HG03159 (cell line): ENCODE results near the gene GRIK1.

ENCODE experiments used
- ATAC-seq: cut with Tn5 transposase; IDR thresholded peaks from one replicate; pipeline ENCODE4 v1.9.1; 2021; ENCODE audit warnings: mild to moderate bottlenecking, moderate library complexity; ENCODE audit not compliant: unreplicated experiment

Gene GRIK1

DNA sequence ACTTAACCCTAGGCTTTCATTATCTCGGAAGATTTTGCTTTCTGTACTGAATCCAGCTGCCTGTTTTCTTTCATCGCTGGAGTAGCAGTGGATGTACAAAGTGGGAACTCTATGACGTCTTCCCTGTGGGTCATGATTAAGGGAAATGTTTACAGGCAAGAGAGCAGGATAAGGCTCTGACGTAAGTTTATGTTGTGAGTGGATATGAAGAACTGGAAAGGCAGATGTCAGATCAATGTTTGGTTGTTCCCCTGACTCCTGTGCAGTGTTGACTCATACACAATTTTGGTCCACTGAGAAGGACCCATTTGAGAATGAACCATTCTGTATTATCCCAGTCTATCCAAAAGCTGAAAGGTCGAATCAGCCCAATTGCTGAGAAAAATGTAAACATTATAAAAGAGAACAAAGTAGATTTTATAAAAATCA is 292.4 kb downstream of the GRIK1 start:
- ATAC-seq = no peak

- no peak for ATAC-seq
Observed at GRCh38 chr21:29645666-29646553, 293.9 kb downstream of the GRIK1 start.

GRCh38 chr21:29643289-29643688 is 296.5 kb downstream of the GRIK1 start:
- ATAC-seq = no peak

DNA sequence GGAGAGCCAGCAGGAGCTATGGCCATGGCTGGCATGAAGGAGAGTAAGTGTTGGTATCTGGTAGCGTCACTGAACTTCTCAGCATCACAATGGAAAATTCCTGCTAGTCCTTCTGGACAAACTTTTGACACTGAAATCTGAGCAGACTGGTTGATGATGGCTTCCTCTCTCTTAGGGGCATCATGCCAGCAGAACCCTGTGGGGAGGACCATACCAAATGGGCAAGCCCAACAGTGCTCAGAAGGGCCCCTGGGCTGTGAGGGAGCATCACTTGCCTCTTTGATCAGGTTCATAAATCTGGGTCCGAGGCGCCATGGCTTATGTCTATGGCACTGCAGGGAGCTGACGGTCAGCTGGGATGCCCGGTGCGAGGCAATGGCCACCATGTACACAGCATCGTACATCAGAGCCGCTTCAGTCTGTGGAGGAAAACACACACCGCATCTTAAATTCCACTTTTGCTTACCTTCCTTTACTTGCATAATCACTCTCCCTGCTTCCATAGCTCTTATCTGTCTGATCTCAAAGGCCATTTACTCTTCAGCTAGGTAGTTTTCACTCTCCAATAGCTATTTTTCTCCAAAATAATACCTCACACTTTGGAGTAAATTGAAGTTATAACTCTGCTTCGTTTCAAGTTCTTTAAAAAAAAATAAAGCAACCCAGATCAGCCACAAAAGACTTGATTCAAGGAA is 297.1 kb downstream of the GRIK1 start:
- ATAC-seq = no peak

DNA sequence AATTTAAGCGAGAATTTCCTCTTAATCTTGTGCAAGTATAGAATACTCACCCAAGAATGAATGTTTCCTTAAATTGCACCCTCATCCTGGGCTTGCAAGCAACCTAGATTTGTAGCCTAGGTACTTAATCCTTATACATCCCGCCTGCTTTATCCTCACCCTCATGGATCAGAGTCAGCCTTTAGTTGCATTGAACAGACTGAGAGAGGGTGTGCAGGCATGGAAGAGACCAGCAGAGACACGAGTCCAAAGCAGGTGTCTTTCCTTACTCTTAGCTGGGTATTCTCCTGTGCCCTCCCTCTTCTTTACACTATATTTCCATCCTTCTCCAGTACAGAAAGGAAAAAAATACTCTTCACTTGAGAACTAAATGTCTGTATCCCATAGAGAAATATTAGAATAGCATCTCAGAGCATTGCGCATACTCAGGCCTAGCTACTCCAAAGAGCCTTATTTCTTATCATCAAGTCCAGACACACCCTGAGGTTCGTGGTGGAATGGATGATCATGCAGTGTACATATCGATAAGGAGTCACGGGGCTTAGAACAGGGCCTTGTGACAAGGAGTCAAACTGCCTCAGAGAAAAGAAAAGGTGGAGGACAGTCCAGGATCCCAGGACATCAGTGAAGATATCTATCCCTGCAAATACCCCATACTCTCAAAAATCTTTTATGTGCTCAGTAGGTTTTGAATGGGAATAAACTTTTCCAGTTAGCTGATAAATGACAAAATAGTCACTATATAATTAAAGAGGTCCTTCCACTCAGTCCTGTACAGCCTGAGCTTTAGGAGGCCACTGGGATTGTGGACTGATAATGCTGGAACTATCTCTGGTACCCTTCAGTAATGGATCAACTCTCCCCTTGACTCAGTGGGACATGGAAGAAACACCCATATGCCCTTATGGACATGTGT is 297.9 kb downstream of the GRIK1 start:
- no peak for ATAC-seq

- ATAC-seq = no peak
Observed at GRCh38 chr21:29641001-29641634, 298.7 kb downstream of the GRIK1 start.

GRCh38 chr21:29640080-29640508 is 299.7 kb downstream of the GRIK1 start:
- peak; percentile 52 for ATAC-seq

DNA sequence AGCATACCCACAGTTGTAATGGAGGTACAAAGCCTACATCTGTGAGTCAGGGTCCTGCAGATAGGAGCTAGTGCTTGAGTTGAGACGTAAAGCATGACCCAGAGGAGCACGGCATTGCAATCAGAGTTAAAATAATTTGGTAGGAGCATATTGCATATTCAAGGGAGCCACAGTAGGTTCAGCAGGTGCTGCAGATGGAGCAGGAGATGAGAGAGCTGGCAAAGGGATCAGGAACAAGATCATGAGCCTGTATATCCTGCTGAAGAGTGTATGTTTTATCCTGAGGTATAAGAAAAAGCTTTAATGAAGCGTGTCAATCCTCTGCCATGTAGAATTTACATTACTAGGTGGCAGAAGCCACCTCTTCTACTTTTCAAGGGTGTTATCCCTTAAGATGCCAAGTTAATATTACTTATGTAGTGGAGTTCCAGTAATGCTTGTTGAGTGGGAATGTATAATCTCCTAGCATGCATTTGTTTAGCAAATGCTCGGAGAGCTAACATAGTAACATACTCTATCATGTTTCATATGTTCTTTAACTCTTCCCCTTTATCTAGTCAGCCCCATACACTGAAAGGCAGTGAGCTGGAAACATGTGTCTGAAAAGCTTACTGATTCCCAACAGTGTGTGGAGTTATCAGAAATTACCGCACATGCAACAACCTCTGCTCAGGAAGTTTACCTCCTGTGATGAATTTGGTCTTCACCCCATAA is 300.3 kb downstream of the GRIK1 start:
- peak; percentile 29 for ATAC-seq

DNA sequence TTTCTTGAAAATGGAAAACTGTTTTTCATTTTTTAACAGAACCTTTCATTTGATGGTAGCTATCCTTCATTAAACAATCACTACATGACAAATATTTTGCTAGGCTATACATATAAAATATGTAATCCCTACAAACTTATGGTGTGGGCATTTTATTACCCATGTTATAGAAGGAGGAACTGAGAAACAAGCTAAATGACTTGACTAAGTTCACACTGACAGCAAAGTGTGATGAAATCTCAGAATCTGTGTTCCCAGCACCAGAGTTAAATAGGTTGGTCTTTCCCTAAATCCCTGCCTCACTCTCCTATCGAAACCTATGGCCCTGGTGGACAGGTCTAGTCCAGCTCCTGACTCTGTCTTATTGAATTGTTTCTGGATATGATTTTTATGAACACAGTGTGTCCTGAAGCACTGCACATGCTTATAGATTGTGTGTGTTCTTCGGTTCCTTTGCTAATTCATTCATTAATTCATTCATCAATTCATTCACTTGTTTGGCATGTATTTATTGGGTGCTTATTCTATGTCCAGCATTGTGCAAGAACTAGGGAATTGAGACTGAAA is 301.0 kb downstream of the GRIK1 start:
- peak; percentile 46 for ATAC-seq

GRCh38 chr21:29638138-29638537 is 301.7 kb downstream of the GRIK1 start:
- no peak for ATAC-seq

- ATAC-seq = no peak
Observed at GRCh38 chr21:29637553-29637952, 302.2 kb downstream of the GRIK1 start.

DNA sequence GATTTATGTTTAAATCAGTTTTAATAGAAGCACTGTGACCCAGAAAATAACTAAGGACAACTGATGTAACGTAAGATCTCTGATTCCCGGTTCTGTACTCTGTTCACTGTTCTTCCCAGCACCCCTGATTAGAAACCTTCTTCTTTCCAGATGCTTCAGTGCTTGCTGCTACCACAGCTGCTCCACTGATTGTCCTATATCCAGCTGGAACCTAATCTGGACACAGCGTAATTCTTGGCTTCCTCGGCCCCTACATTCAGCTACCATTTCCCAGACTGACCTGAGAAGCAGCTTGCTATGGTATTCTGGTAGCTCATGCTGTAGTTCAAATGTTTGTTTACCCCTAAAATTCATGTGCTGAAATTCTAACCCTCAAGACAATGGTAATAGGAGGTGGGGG is 302.7 kb downstream of the GRIK1 start:
- no peak for ATAC-seq

DNA sequence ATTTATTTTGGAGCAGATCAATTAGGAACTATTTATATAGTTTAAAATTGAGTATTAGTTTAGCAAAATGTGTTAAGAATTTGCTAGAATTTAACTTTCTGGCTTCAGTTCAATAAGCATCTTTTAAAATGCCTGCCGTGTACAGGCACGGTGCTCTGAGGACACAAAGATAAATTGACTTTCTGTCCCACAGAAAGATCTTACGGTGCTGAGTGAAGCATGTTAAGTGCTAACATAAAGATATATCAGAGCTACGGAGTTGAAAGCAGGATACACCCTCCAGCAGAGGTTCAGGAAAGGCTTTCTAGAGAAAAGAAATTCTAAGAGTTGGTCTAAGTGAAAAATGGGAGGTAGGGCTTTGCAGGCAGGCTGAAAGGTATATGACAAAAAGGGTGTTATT is 305.4 kb downstream of the GRIK1 start:
- no peak for ATAC-seq

DNA sequence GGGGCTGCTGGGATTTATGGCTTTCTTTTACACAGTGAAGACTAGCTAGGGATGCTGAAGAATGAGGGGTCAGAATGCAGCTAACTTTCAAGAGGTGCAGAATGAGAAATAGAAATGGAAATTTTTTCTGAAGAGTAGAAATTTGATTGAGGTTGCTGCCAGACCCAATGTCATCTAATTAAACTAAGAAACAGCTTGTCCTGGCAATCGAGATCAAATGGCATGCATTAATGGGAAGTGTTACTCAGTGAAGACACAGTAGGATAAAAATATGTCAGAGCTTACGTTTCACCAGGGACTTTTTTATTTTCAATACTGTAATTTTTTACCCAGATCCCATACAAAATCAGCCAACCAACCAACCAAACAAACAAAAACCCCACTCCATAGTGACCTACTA is 306.0 kb downstream of the GRIK1 start:
- no peak for ATAC-seq

- ATAC-seq = no peak
Observed at GRCh38 chr21:29630441-29630840, 309.4 kb downstream of the GRIK1 start.

DNA sequence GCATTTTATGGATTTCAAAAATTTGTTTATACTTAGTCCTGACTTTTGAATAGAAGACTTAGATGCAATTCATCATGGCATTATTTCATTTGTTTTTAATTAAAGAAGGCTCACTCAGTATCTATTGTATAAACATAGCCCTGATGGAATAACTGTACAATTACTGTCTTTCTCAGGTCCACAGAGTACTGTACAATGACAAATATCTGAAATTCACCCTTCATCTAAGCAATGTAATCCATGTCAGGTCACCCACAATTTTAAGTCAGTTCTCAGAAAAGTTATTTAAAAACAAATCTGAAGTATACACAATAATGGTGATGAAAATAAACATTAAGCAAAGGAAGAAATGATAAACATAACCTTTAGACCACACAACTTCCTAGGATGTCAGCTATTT is 311.9 kb downstream of the GRIK1 start:
- no peak for ATAC-seq

DNA sequence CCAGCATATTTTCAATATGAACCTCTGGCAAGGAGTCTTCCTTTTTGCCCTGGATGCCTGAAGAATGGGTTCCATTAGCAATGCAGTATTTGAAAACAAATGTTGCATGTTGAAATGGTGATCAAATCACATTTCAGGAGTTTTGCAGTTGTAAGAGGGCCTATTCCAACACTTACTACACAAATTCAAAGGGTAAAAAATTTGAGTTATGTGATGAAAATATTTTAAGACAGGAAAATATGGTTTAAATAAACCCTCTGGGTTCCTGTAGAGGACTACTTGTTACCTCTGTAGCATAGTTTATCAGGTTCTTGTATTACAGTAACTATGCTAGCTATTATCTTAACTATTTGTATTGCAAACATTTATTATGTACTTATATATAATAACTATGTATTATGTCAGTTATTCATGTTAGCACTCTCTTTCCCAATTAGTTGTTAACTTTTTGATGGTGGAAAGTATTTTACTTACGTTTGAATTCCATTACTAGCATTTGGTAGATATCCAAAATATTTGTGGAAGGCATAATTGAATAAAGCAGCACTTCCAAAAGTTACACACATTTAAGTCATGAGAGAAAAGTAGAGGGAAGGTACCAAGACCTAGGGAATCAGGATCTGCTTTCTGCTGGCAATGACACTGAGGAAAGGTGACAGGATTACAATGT is 312.9 kb downstream of the GRIK1 start:
- ATAC-seq = no peak

DNA sequence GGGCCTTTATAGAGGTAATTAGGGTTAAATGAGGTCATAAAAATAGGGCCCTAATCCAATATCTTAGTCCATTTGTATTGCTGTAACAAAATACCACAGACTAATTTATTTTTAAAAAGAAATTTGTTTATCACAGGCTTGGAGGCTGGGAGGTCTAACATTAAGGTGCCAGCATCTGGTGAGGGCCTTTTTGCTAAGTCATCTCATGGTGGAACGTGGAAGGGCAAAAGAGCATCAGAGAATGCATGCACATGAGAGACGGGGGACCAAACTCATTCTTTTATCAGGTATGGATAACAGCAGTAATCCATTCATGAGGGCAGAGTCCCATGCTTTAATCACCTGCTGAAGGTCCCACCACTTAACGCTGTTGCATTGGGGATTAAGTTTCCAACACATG is 313.8 kb downstream of the GRIK1 start:
- no peak for ATAC-seq

DNA sequence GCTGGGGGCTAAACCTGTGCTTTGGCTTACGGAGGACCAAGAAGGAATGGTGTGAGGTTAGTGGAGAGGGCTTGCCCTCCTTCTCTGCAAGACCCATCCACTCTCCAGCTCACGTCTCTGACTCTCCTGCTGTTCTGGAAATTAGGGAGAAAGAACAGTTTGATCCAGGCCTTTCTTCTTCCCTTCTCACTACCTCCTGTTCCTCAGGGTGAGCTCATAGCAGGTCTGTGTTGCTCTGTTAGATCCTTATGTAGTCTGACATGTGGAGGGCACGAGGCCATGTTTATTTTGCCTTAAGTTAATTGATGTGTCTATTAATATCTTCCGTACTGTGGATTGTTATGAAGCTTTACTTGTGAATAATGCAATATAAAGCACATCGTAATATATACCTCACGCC is 315.0 kb downstream of the GRIK1 start:
- no peak for ATAC-seq
